Activated CD4-positive, alpha-beta T cell treated with anti-CD3 and anti-CD28 coated beads, Interleukin-2, amount 10 ng/mL, durations not matched to agents 7 days and 5 days (primary cell): ENCODE measurements around the gene FBLIM1. TPM values are rescaled to one million over a fixed set of nuclear protein-coding genes. Genes with fewer than 3 reads are reported as not detected.
A peak's percentile ranks its signal among the peaks of the same experiment; 100 is the strongest.
"Not testable (repeated sequence)": the region's sequence is repeated elsewhere in the genome, so short reads cannot be mapped to it uniquely, and the experiment has no call there.

Experiments
- CTCF ChIA-PET: fragments of 350-600 bp; sonication (Branson Sonifier 250); formaldehyde crosslinking; loops from one replicate; lab custom pipeline; 2021; ENCODE audit warnings: antibody characterized with exemption; lab: Charles Lee
- POLR2A ChIA-PET: fragments of 350-600 bp; sonication (Branson Sonifier 250); formaldehyde crosslinking; loops from one replicate; lab custom pipeline; 2021; ENCODE audit warnings: antibody characterized with exemption; lab: Charles Lee
- DNase-seq: peaks from one replicate; pipeline ENCODE4 v3.0.0-alpha.2; 2020
- H3K27ac Mint-ChIP-seq: one replicate; pipeline ENCODE4 v1.8.0; 2021; ENCODE audit warnings: mild to moderate bottlenecking, moderate library complexity, mixed read lengths
- H3K27me3 Mint-ChIP-seq: one replicate; pipeline ENCODE4 v1.8.0; 2021; ENCODE audit warnings: mixed read lengths
- H3K36me3 Mint-ChIP-seq: one replicate; pipeline ENCODE4 v1.8.0; 2021; ENCODE audit warnings: low read depth, mixed read lengths
- H3K4me1 Mint-ChIP-seq: one replicate; pipeline ENCODE4 v1.8.0; 2021; ENCODE audit warnings: mixed read lengths
- H3K4me3 Mint-ChIP-seq: one replicate; pipeline ENCODE4 v1.8.0; 2021; ENCODE audit warnings: mild to moderate bottlenecking, moderate library complexity, mixed read lengths
- H3K9me3 Mint-ChIP-seq: one replicate; pipeline ENCODE4 v1.8.0; 2021; ENCODE audit warnings: mixed read lengths
- total RNA-seq, 2 experiments: library from RNA; stranded (reverse); gene quantifications; one replicate each; pipeline ENCODE4 v1.2.3, GENCODE V29; 2021

FBLIM1 gene
- total RNA-seq, 2 experiments from 2014 or later: 0.12 TPM; not detected in 1

GRCh38 chr1:15820478-15820877 is 61.9 kb downstream of the FBLIM1 start:
- ChIA-PET CTCF (no interaction called here), POLR2A (no interaction called here)
- H3K36me3 Mint-ChIP-seq: no peaks in the 10 kb centered on the region
- no peaks in the 10 kb centered on the region for H3K27me3 Mint-ChIP-seq
- no peak for DNase-seq
- H3K4me1 Mint-ChIP-seq: peaks cover 12% of the 10 kb centered on the region
- H3K27ac Mint-ChIP-seq: no peak overlapping the region
- no peak overlapping the region for H3K4me3 Mint-ChIP-seq
- no peaks in the 10 kb centered on the region for H3K9me3 Mint-ChIP-seq

- Mint-ChIP-seq H3K4me3 (no peak overlapping the region), H3K36me3 (no peaks in the 10 kb centered on the region), H3K27ac (no peak overlapping the region), H3K4me1 (peaks cover 20% of the 10 kb centered on the region), H3K27me3 (no peaks in the 10 kb centered on the region), H3K9me3 (no peaks in the 10 kb centered on the region)
- ChIA-PET CTCF (interaction anchor here (0.6 kb wide), 1 partner anchor 480 kb away, joined by 3 read pairs; no protein-coding TSS in a partner anchor), POLR2A (interaction anchor here (0.6 kb wide), 1 partner anchor 125 kb away, joined by 9 read pairs; no protein-coding TSS in a partner anchor)
- DNase-seq: no peak
These were observed 67.2 kb downstream of the FBLIM1 start for GRCh38 chr1:15825800-15826199.

GRCh38 chr1:15826810-15827507 is 68.4 kb downstream of the FBLIM1 start:
- Mint-ChIP-seq H3K4me3 (no peak overlapping the region), H3K27me3 (no peaks in the 10 kb centered on the region), H3K27ac (no peak overlapping the region), H3K9me3 (no peaks in the 10 kb centered on the region), H3K36me3 (peaks cover 4% of the 10 kb centered on the region), H3K4me1 (peaks cover 26% of the 10 kb centered on the region)
- ChIA-PET CTCF (no interaction called here), POLR2A (interaction anchor here (0.5 to 0.7 kb wide), 2 partner anchors 8 to 11 kb away, joined by 4 to 10 read pairs; no protein-coding TSS in a partner anchor)
- no peak for DNase-seq

GRCh38 chr1:15827567-15827966 is 69.0 kb downstream of the FBLIM1 start:
- CTCF ChIA-PET, H3K9me3 Mint-ChIP-seq, DNase-seq, H3K27ac Mint-ChIP-seq, H3K36me3 Mint-ChIP-seq, H3K27me3 Mint-ChIP-seq, H3K4me3 Mint-ChIP-seq: not testable (repeated sequence)
- POLR2A ChIA-PET: interaction anchor here (0.5 to 0.7 kb wide), 2 partner anchors 9 to 12 kb away, joined by 4 to 10 read pairs; no protein-coding TSS in a partner anchor
- peaks cover 25% of the 10 kb centered on the region for H3K4me1 Mint-ChIP-seq

GRCh38 chr1:15828931-15829330 is 70.3 kb downstream of the FBLIM1 start:
- H3K27me3 Mint-ChIP-seq, POLR2A ChIA-PET, H3K4me3 Mint-ChIP-seq, H3K27ac Mint-ChIP-seq, H3K9me3 Mint-ChIP-seq, DNase-seq, H3K36me3 Mint-ChIP-seq: not testable (repeated sequence)
- peaks cover 32% of the 10 kb centered on the region for H3K4me1 Mint-ChIP-seq
- CTCF ChIA-PET: interaction anchor here (0.6 kb wide), 1 partner anchor 88 kb away, joined by 3 read pairs; no protein-coding TSS in a partner anchor

GRCh38 chr1:15830258-15830657 is 71.7 kb downstream of the FBLIM1 start:
- H3K4me1 Mint-ChIP-seq: peaks cover 36% of the 10 kb centered on the region
- no peak overlapping the region for H3K27ac Mint-ChIP-seq
- ChIA-PET CTCF (no interaction called here), POLR2A (no interaction called here)
- peaks cover 7% of the 10 kb centered on the region for H3K36me3 Mint-ChIP-seq
- H3K4me3 Mint-ChIP-seq: no peak overlapping the region
- no peak for DNase-seq
- no peaks in the 10 kb centered on the region for H3K9me3 Mint-ChIP-seq
- H3K27me3 Mint-ChIP-seq: no peaks in the 10 kb centered on the region

- Mint-ChIP-seq H3K36me3 (peaks cover 9% of the 10 kb centered on the region), H3K9me3 (no peaks in the 10 kb centered on the region), H3K27me3 (no peaks in the 10 kb centered on the region), H3K4me1 (peaks cover 45% of the 10 kb centered on the region), H3K27ac (peak overlapping the region; percentile 98), H3K4me3 (peak overlapping the region; percentile 90)
- ChIA-PET POLR2A (interaction anchor here (0.6 to 1.0 kb wide), 5 partner anchors 14 to 174 kb away, joined by 3 to 7 read pairs (median 3); partner anchors contain the start of gene SPEN), CTCF (interaction anchor here (0.9 to 2.4 kb wide), 10 partner anchors 10 to 142 kb away, joined by 3 to 10 read pairs (median 4); partner anchors contain the start of gene ZBTB17)
- peak; percentile 63 for DNase-seq
These were observed 74.6 kb downstream of the FBLIM1 start for GRCh38 chr1:15833069-15833679.

- H3K4me1 Mint-ChIP-seq: peaks cover 45% of the 10 kb centered on the region
- CTCF ChIA-PET: interaction anchor here (0.6 to 2.4 kb wide), 9 partner anchors 11 to 374 kb away, joined by 3 to 10 read pairs (median 4); partner anchors contain the start of gene ZBTB17
These were observed 75.3 kb downstream of the FBLIM1 start for GRCh38 chr1:15833842-15834405.

GRCh38 chr1:15834406-15835204 is 76.0 kb downstream of the FBLIM1 start:
- Mint-ChIP-seq H3K27ac (peak overlapping the region; percentile 98), H3K9me3 (no peaks in the 10 kb centered on the region), H3K27me3 (no peaks in the 10 kb centered on the region), H3K4me3 (peak overlapping the region; percentile 90), H3K4me1 (peaks cover 41% of the 10 kb centered on the region), H3K36me3 (peaks cover 9% of the 10 kb centered on the region)
- CTCF ChIA-PET: interaction anchor here (0.6 to 2.4 kb wide), 5 partner anchors 12 to 375 kb away, joined by 3 to 10 read pairs (median 4); no protein-coding TSS in a partner anchor
- peak; percentile 91 for DNase-seq
- POLR2A ChIA-PET: interaction anchor here (0.6 to 1.0 kb wide), 3 partner anchors 13 to 142 kb away, joined by 3 to 4 read pairs (median 3); partner anchors contain the start of gene SPEN

More at GRCh38 chr1:15833842-15834405, 75.3 kb downstream of the FBLIM1 start:
- peak overlapping the region; percentile 90 for H3K4me3 Mint-ChIP-seq
- H3K27me3 Mint-ChIP-seq: no peaks in the 10 kb centered on the region
- peak overlapping the region; percentile 98 for H3K27ac Mint-ChIP-seq
- H3K9me3 Mint-ChIP-seq: no peaks in the 10 kb centered on the region
- POLR2A ChIA-PET: interaction anchor here (0.6 to 1.0 kb wide), 3 partner anchors 13 to 16 kb away, joined by 3 read pairs; partner anchors contain the start of gene SPEN
- no peak for DNase-seq
- peaks cover 9% of the 10 kb centered on the region for H3K36me3 Mint-ChIP-seq

- Mint-ChIP-seq H3K27ac (peak overlapping the region; percentile 98), H3K4me3 (peak overlapping the region; percentile 90), H3K27me3 (no peaks in the 10 kb centered on the region), H3K36me3 (peaks cover 9% of the 10 kb centered on the region), H3K9me3 (no peaks in the 10 kb centered on the region), H3K4me1 (peaks cover 35% of the 10 kb centered on the region)
- POLR2A ChIA-PET: no interaction called here
- CTCF ChIA-PET: interaction anchor here (1.0 kb wide), 1 partner anchor 12 kb away, joined by 6 read pairs; the partner anchor contains the start of gene SPEN
- DNase-seq: peak; percentile 41
These were observed 76.7 kb downstream of the FBLIM1 start for GRCh38 chr1:15835205-15835740.

GRCh38 chr1:15835741-15836510 is 77.3 kb downstream of the FBLIM1 start:
- peaks cover 9% of the 10 kb centered on the region for H3K36me3 Mint-ChIP-seq
- peak overlapping the region; percentile 90 for H3K4me3 Mint-ChIP-seq
- peak overlapping the region; percentile 98 for H3K27ac Mint-ChIP-seq
- peaks cover 30% of the 10 kb centered on the region for H3K4me1 Mint-ChIP-seq
- ChIA-PET POLR2A (no interaction called here), CTCF (interaction anchor here (0.7 to 1.5 kb wide), 3 partner anchors 11 to 826 kb away, joined by 3 to 6 read pairs (median 5); partner anchors contain the start of gene SPEN)
- no peaks in the 10 kb centered on the region for H3K9me3 Mint-ChIP-seq
- H3K27me3 Mint-ChIP-seq: no peaks in the 10 kb centered on the region
- peak; percentile 99 for DNase-seq
